OCI-M2 (cell line): Measurements from ENCODE around the gene JARID2.

Experiments used
- DNase-seq: peaks from one replicate; lab custom pipeline; 2025; ENCODE audit not compliant: unreplicated experiment; lab: John Stamatoyannopoulos, UW

JARID2 gene

GRCh38 chr6:15515660-15516375 lies 269.9 kb downstream of the JARID2 start:
- no peak for DNase-seq

GRCh38 chr6:15516378-15516777 lies 270.5 kb downstream of the JARID2 start:
- DNase-seq: no peak

GRCh38 chr6:15516923-15517560 lies 271.2 kb downstream of the JARID2 start:
- DNase-seq: no peak

- no peak for DNase-seq
Observed at GRCh38 chr6:15517600-15517999, 271.7 kb downstream of the JARID2 start.

GRCh38 chr6:15518057-15518456 lies 272.2 kb downstream of the JARID2 start:
- DNase-seq: no peak

- DNase-seq: no peak
Observed at GRCh38 chr6:15518878-15519277, 273.0 kb downstream of the JARID2 start.

GRCh38 chr6:15519681-15520080 lies 273.8 kb downstream of the JARID2 start:
- DNase-seq: no peak

GRCh38 chr6:15520626-15521203 lies 274.8 kb downstream of the JARID2 start:
- DNase-seq: no peak

GRCh38 chr6:15521582-15521981 lies 275.7 kb downstream of the JARID2 start:
- DNase-seq: no peak

- no peak for DNase-seq
Observed at GRCh38 chr6:15522026-15522425, 276.2 kb downstream of the JARID2 start.

GRCh38 chr6:15522427-15522826 lies 276.6 kb downstream of the JARID2 start:
- no peak for DNase-seq

GRCh38 chr6:15522856-15523529 lies 277.1 kb downstream of the JARID2 start:
- DNase-seq: no peak

- no peak for DNase-seq
Observed at GRCh38 chr6:15523679-15524630, 278.1 kb downstream of the JARID2 start.

- DNase-seq: no peak
Observed at GRCh38 chr6:15524861-15525401, 279.1 kb downstream of the JARID2 start.

GRCh38 chr6:15526212-15526701 lies 280.4 kb downstream of the JARID2 start:
- no peak for DNase-seq

GRCh38 chr6:15527838-15528617 lies 282.2 kb downstream of the JARID2 start:
- DNase-seq: no peak

GRCh38 chr6:15528870-15529269 lies 283.0 kb downstream of the JARID2 start:
- DNase-seq: no peak

- no peak for DNase-seq
Observed at GRCh38 chr6:15530411-15530810, 284.5 kb downstream of the JARID2 start.

GRCh38 chr6:15531973-15532372 lies 286.1 kb downstream of the JARID2 start:
- DNase-seq: no peak
